Measurements from ENCODE around the gene SIPA1L3. TPM values are rescaled to one million over a fixed set of nuclear protein-coding genes. Genes with fewer than 3 reads are reported as not detected.

The SIPA1L3 gene
- total and polyA plus RNA-seq, 2 experiments from 2014 or later = 15.7 to 54.1 TPM

- peaks cover 47% of the 10 kb centered on the region for H3K36me3 Mint-ChIP-seq (ENCODE audit: low read depth)
- DNase-seq (ENCODE audit: low spot score) (no peak), ATAC-seq (no peak)
- Histone ChIP-seq H4K20me1 (replicated peaks; ENCODE audit: insufficient read depth) (no peaks in the 10 kb centered on the region; the same call in 1 of the 2 replicates), H3F3A (replicated peaks; ENCODE audit: low read depth) (no peaks in the 10 kb centered on the region), H3K9me2 (ENCODE audit: insufficient read depth) (no peaks in the 10 kb centered on the region), H3K27me3 (ENCODE audit: insufficient read depth) (no peaks in the 10 kb centered on the region), H3K4me3 (no peak overlapping the region), H2AFZ (no peak overlapping the region), H3K27ac (ENCODE audit: low read depth) (no peak overlapping the region), H3K79me2 (replicated peaks; ENCODE audit: insufficient read depth) (no peaks in the 10 kb centered on the region), H3K36me3 (ENCODE audit: insufficient read depth) (peaks cover 3% of the 10 kb centered on the region), H3K4me1 (ENCODE audit: insufficient read depth) (peaks cover 15% of the 10 kb centered on the region), H3K4me2 (no peak overlapping the region)
- TF ChIP-seq EZH2 (IDR thresholded peaks at IDR 0.05; ENCODE audit: low read depth, unreplicated experiment) (no peak), CTCF (conservative IDR thresholded peaks at IDR 0.05; ENCODE audit: low read depth in 2 of 2) (no peak)
- H3K9me3 Mint-ChIP-seq = peaks cover 20% of the 10 kb centered on the region
- H3K27me3 Mint-ChIP-seq (ENCODE audit: insufficient read depth, low read depth, poor library complexity) = peaks cover 16% of the 10 kb centered on the region
- H3K4me1 Mint-ChIP-seq = peaks cover 12% of the 10 kb centered on the region; the same call in 2 of the 3 replicates
- H3K4me3 Mint-ChIP-seq = no peak overlapping the region
- H3K27ac Mint-ChIP-seq = peak overlapping the region; percentile 81; the same call in 1 of the 2 replicates
These were observed 257.5 kb downstream of the SIPA1L3 start for GRCh38 chr19:38164526-38164925.

GRCh38 chr19:38165335-38165734 lies 258.3 kb downstream of the SIPA1L3 start:
- Histone ChIP-seq H3K4me1 (ENCODE audit: insufficient read depth) (peaks cover 17% of the 10 kb centered on the region), H3K9me2 (ENCODE audit: insufficient read depth) (no peaks in the 10 kb centered on the region), H3K4me3 (no peak overlapping the region), H4K20me1 (replicated peaks; ENCODE audit: insufficient read depth) (no peaks in the 10 kb centered on the region; the same call in 1 of the 2 replicates), H3F3A (replicated peaks; ENCODE audit: low read depth) (no peaks in the 10 kb centered on the region), H3K27me3 (ENCODE audit: insufficient read depth) (no peaks in the 10 kb centered on the region), H3K36me3 (ENCODE audit: insufficient read depth) (peaks cover 3% of the 10 kb centered on the region), H2AFZ (no peak overlapping the region), H3K79me2 (replicated peaks; ENCODE audit: insufficient read depth) (no peaks in the 10 kb centered on the region), H3K4me2 (no peak overlapping the region), H3K27ac (ENCODE audit: low read depth) (no peak overlapping the region; the same call in 1 of the 2 replicates)
- Mint-ChIP-seq H3K27me3 (ENCODE audit: insufficient read depth, low read depth, poor library complexity) (peaks cover 19% of the 10 kb centered on the region), H3K4me3 (no peak overlapping the region), H3K9me3 (peaks cover 20% of the 10 kb centered on the region), H3K36me3 (ENCODE audit: low read depth) (peaks cover 47% of the 10 kb centered on the region), H3K4me1 (peaks cover 17% of the 10 kb centered on the region; the same call in 2 of the 3 replicates), H3K27ac (peak overlapping the region; percentile 81; the same call in 1 of the 2 replicates)
- ATAC-seq (no peak), DNase-seq (ENCODE audit: low spot score) (no peak)
- TF ChIP-seq ZNF331 (CRISPR knock-in tag; IDR thresholded peaks at IDR 0.05; ENCODE audit: low read depth) = no peak
- no peak for TF ChIP-seq ETS1 (IDR thresholded peaks at IDR 0.05)
- no peak for TF ChIP-seq NANOG (IDR thresholded peaks at IDR 0.05; ENCODE audit: borderline replicate concordance)
- no peak for TF ChIP-seq EZH2 (IDR thresholded peaks at IDR 0.05; ENCODE audit: low read depth, unreplicated experiment)
- TF ChIP-seq JUNB (IDR thresholded peaks at IDR 0.05; ENCODE audit: unreplicated experiment) = no peak
- TF ChIP-seq ZNF462 (CRISPR knock-in tag; IDR thresholded peaks at IDR 0.05) = no peak
- no peak for TF ChIP-seq REST (IDR thresholded peaks at IDR 0.05; ENCODE audit: unreplicated experiment)
- no peak for TF ChIP-seq STAT1 (IDR thresholded peaks at IDR 0.05; ENCODE audit: unreplicated experiment)

All from GM23338 (cell line).